Esophagus muscularis mucosa (tissue), 4 donors: Measurements from ENCODE around the gene WDR27. TPM values are rescaled to one million over a fixed set of nuclear protein-coding genes. Genes with fewer than 3 reads are reported as not detected.

ENCODE experiments used
- DNase-seq: peaks from one replicate; pipeline ENCODE4 v3.0.0-alpha.2; 2017; ENCODE audit errors: extremely low spot score
- H3K27ac ChIP-seq, 4 donors: fragments of 200-600 bp; sonication (generic); replicated peaks in 1 of 4; 1 replicate in 3 of 4; 2 replicates in 1 of 4; pipeline ENCODE4 v1.5.1; 2016 to 2019; ENCODE audit warnings: mild to moderate bottlenecking in 1 of 4
- H3K27me3 ChIP-seq, 4 donors: fragments of 200-600 bp; sonication (generic); one replicate each; pipeline versions ENCODE4 v1.5.1 to v1.6.0; 2016 to 2019
- H3K36me3 ChIP-seq, 4 donors: fragments of 200-600 bp; sonication (generic); one replicate each; pipeline ENCODE4 v1.5.1; 2016 to 2019
- H3K4me1 ChIP-seq, 4 donors: fragments of 200-600 bp; sonication (generic); one replicate each; pipeline ENCODE4 v1.5.1; 2016 to 2019
- H3K4me3 ChIP-seq, 4 donors: fragments of 200-600 bp; sonication (generic); 1 replicate in 2 of 4; 2 replicates in 2 of 4; pipeline ENCODE4 v1.5.1; 2016 to 2019; ENCODE audit warnings: mild to moderate bottlenecking in 4 of 4, moderate library complexity in 1 of 4
- H3K9me3 ChIP-seq, 4 donors: fragments of 200-600 bp; sonication (generic); 1 replicate in 3 of 4; 2 replicates in 1 of 4; pipeline ENCODE4 v1.5.1; 2016 to 2019
- EP300 ChIP-seq: sonication (generic); formaldehyde crosslinking; IDR thresholded peaks from one replicate; pipeline ENCODE4 v1.6.1; 2017; ENCODE audit warnings: antibody characterized with exemption
- POLR2A ChIP-seq: fragments of 450-650 bp; IDR thresholded peaks from one replicate; pipeline ENCODE4 v1.6.1; 2017; ENCODE audit warnings: antibody characterized with exemption, moderate library complexity, mild to moderate bottlenecking, low read depth
- POLR2AphosphoS5 ChIP-seq, 2 donors: sonication (generic); formaldehyde crosslinking; IDR thresholded peaks; one replicate each; pipeline ENCODE4 v1.6.1; 2017; ENCODE audit warnings: antibody characterized with exemption in 2 of 2
- WGBS: methylation state at CpG from one replicate; pipeline ENCODE4 v1.1.5; 2018; 5-methylcytosine and 5-hydroxymethylcytosine counted together
- intact Hi-C: fragments of 100-400 bp; cut with DNase I; formaldehyde crosslinking; loops from one replicate; pipeline ENCODE4 v1.15.1; 2023
- total RNA-seq, 4 donors: library from RNA; depleted of rRNA; stranded (reverse); fragments of >200 nt; gene quantifications; one replicate each; pipeline versions ENCODE4 v1.1.0 to v1.2.1, GENCODE V29; 2016
- TF ChIP-seq, protein P1 (sequence below), 3 experiments: fragments of 200-600 bp in 2 of 3; fragments of 450-650 bp in 1 of 3; sonication (generic) in 2 of 3; IDR thresholded peaks; one replicate each; pipeline ENCODE4 v1.5.1; 2017 to 2019; ENCODE audit warnings: antibody characterized with exemption in 3 of 3, mild to moderate bottlenecking in 2 of 3, moderate library complexity in 1 of 3

Gene WDR27
- total RNA-seq, 4 donors from 2014 or later = 9.3 to 18.4 (median 14.4) TPM

DNA sequence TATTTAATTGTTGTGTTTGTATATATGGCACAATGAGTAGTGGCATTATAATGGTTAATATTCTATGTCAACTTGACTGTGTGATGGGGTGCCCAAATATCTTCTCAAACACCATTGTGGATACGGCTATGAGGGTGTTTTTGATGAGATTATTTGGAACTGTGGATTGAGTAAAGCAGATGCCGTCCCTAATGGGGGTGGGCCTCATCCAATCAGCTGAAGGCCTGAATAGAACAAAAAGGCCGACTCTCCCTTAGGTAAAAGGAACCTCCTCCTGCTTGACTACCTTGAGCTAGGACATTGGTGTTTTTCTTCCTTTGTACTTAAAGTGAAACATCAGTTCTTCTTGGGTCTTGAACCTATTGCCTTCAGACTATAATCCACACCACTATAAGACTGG lies 207.8 kb downstream of the WDR27 start:
- Histone ChIP-seq H3K4me1 (peaks cover 9 to 13% (median 11%) of the 10 kb centered on the region in 4 donors), H3K9me3 (no peaks in the 10 kb centered on the region), H3K4me3 (no peak overlapping the region), H3K36me3 (no peaks in the 10 kb centered on the region), H3K27ac (no peak overlapping the region), H3K27me3 (no peaks in the 10 kb centered on the region)
- TF ChIP-seq EP300 (no peak), POLR2A (no peak), POLR2AphosphoS5 (IDR thresholded peaks at IDR 0.05) (no peak)
- TF ChIP-seq, protein P1, sequence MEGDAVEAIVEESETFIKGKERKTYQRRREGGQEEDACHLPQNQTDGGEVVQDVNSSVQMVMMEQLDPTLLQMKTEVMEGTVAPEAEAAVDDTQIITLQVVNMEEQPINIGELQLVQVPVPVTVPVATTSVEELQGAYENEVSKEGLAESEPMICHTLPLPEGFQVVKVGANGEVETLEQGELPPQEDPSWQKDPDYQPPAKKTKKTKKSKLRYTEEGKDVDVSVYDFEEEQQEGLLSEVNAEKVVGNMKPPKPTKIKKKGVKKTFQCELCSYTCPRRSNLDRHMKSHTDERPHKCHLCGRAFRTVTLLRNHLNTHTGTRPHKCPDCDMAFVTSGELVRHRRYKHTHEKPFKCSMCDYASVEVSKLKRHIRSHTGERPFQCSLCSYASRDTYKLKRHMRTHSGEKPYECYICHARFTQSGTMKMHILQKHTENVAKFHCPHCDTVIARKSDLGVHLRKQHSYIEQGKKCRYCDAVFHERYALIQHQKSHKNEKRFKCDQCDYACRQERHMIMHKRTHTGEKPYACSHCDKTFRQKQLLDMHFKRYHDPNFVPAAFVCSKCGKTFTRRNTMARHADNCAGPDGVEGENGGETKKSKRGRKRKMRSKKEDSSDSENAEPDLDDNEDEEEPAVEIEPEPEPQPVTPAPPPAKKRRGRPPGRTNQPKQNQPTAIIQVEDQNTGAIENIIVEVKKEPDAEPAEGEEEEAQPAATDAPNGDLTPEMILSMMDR (IDR thresholded peaks at IDR 0.05) = no peak
- intact Hi-C loops = no loop called here
- DNase-seq = no peak
- 95% methylated on average over 3 of the region's 3 CpGs for WGBS

DNA sequence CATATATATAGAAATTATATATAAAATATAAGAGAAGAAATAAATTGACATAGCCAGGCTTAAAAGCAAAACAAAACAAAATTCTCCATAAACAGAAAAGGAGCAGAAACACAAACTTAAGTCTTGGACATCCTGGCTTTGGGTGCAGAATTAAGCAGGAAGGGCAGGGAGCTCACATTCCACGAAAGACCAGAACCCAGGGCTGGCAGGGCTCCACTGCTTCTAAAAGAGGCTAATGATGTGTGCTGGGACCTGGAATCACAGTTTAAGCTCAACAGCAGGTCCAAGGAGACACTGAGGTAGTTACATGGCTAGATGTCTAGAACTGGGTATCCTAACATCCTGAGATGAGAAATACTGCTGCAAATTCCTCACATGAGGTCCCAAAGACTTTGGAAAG lies 210.3 kb downstream of the WDR27 start:
- Histone ChIP-seq H3K9me3 (no peaks in the 10 kb centered on the region), H3K36me3 (no peaks in the 10 kb centered on the region), H3K4me3 (no peak overlapping the region), H3K27ac (no peak overlapping the region), H3K27me3 (no peaks in the 10 kb centered on the region), H3K4me1 (peaks cover 9 to 13% (median 11%) of the 10 kb centered on the region in 4 donors)
- TF ChIP-seq, protein P1 (IDR thresholded peaks at IDR 0.05) = no peak
- no peak for TF ChIP-seq EP300
- no peak for TF ChIP-seq POLR2A
- TF ChIP-seq POLR2AphosphoS5 (IDR thresholded peaks at IDR 0.05) = no peak
- no peak for DNase-seq
- 68% methylated on average over 1 of the region's 1 CpG for WGBS
- intact Hi-C loops = no loop called here

DNA sequence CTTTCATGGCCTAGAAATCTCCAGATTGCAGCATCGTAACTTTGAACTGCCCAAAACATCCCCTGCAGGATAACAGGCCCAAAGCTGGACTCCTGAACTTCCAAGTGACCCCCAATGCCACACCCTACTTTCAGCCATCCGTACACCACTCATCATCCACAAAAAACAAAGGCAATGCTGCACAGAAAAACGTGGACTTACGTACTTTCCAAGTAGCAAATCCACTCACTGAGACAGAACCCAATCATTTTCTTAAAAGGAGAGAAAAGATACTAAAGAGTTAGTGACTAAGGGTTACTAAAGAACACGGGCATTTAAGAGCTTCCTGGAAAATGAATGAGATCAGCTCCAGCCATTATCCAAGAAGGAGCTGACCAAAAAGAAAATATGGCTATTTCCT lies 211.0 kb downstream of the WDR27 start:
- 56% methylated on average over 5 of the region's 5 CpGs for WGBS
- no peak overlapping the region for H3K4me3 ChIP-seq
- intact Hi-C loops = no loop called here
- no peak for DNase-seq
- H3K9me3 ChIP-seq = no peaks in the 10 kb centered on the region
- no peak overlapping the region for H3K27ac ChIP-seq
- H3K36me3 ChIP-seq = no peaks in the 10 kb centered on the region
- TF ChIP-seq EP300 = no peak
- no peak for TF ChIP-seq POLR2AphosphoS5 (IDR thresholded peaks at IDR 0.05)
- TF ChIP-seq POLR2A = no peak
- TF ChIP-seq, protein P1 (IDR thresholded peaks at IDR 0.05) = no peak
- H3K4me1 ChIP-seq = peaks cover 9 to 13% (median 11%) of the 10 kb centered on the region in 4 donors
- H3K27me3 ChIP-seq = no peaks in the 10 kb centered on the region

DNA sequence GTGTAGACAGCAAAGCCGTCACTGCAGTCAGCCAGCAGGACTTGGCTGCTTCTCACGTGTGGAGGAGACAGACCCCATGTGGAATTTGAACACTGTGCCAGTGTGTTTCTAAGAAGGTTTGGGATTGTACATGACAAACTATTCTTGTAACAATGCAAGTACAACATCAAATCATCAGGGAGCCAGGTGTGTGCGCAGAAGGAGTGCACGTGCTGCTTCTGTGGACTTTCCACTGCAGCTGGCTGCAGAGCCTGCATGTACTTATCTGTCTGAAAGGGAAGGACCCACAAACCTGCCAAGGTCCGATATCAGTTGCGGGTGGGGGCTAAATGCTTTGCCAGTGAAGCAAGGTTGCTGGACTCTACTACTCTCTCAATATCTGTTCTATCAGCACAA lies 211.6 kb downstream of the WDR27 start:
- no peak for DNase-seq
- no peaks in the 10 kb centered on the region for H3K9me3 ChIP-seq
- H3K4me3 ChIP-seq = no peak overlapping the region
- intact Hi-C loops = no loop called here
- H3K27me3 ChIP-seq = no peaks in the 10 kb centered on the region
- H3K4me1 ChIP-seq = peaks cover 9 to 13% (median 11%) of the 10 kb centered on the region in 4 donors
- H3K27ac ChIP-seq = peak overlapping the region in 2 of 4 donors; percentile 9 to 31
- TF ChIP-seq POLR2AphosphoS5 (IDR thresholded peaks at IDR 0.05) (no peak), EP300 (no peak), POLR2A (no peak)
- TF ChIP-seq, protein P1 (IDR thresholded peaks at IDR 0.05) = no peak
- H3K36me3 ChIP-seq = no peaks in the 10 kb centered on the region
- WGBS = 65% methylated on average over 6 of the region's 6 CpGs
